GM13977 (cell line): Measurements from ENCODE around the gene ARID5B.
A peak's percentile ranks its signal among the peaks of the same experiment; 100 is the strongest.

Source experiments
- DNase-seq: peaks from one replicate; pipeline ENCODE4 v3.0.0; 2012; ENCODE audit warnings: low spot score
- CTCF ChIP-seq: IDR thresholded peaks from 2 replicates; pipeline ENCODE4 v1.5.1; 2012; ENCODE audit warnings: mild to moderate bottlenecking, control low read depth; ENCODE audit not compliant: insufficient read depth; ENCODE audit errors: extremely low read depth, missing control alignments
- in situ Hi-C: fragments of 300-500 bp; cut with MboI; formaldehyde crosslinking; loops from one replicate; pipeline ENCODE4 v1.12.0; 2022; ENCODE audit warnings: low sequenced_read_pairs, low pct_unique_long_range_greater_than_20kb, mixed read lengths, inconsistent platforms; ENCODE audit not compliant: unreplicated experiment

Gene ARID5B

GRCh38 chr10:62038609-62039190, 137.2 kb downstream of the ARID5B start:
- peak; percentile 66 for DNase-seq
- in situ Hi-C loops: no loop called here
- TF ChIP-seq CTCF: peak; percentile 87

DNA sequence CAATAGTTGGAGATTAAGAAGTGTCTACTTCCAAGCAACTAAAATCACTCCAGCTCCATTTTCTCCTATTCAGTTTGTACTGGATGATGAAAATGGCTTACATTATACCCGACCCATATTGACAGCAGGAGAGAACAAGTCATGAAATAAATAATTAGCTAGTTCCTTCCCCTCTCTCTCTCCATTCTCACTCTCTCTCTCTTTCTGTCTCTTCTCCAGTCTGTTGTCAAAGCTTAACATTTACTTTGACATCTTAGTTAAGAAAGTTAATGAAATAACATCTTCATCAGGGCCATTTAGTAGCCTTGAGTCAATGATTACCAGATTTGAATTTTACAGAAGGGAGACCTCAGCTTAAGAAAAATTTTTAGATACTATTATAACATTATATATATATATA, 138.5 kb downstream of the ARID5B start:
- DNase-seq: no peak
- TF ChIP-seq CTCF: no peak
- in situ Hi-C loops: loop anchor here (10.0 kb wide), 1 partner anchor 205 kb away; no protein-coding TSS in a partner anchor

DNA sequence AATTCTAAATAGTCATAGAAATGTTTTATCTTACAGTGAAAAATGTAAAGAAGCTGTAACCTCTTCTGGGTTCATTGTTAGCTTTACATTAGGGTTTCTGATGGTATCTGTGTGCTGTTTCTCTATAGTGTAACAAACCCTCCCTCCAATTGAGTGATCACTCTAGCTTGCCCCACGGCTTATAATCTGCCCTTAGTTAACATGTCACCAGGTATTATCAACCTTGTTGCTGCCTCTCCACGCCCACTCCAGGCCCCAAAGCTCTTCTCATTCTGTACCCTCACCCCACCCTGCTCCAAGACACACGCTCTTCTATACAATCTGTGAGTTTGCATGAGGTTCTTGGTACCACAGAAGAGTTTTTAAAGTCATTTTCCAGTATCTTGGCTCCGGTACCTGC, 139.4 kb downstream of the ARID5B start:
- in situ Hi-C loops: loop anchor here (10.0 kb wide), 1 partner anchor 204 kb away; no protein-coding TSS in a partner anchor
- DNase-seq: no peak
- TF ChIP-seq CTCF: no peak

- in situ Hi-C loops: loop anchor here (10.0 kb wide), 1 partner anchor 201 kb away; no protein-coding TSS in a partner anchor
Observed at GRCh38 chr10:62043421-62044021, 142.0 kb downstream of the ARID5B start.

DNA sequence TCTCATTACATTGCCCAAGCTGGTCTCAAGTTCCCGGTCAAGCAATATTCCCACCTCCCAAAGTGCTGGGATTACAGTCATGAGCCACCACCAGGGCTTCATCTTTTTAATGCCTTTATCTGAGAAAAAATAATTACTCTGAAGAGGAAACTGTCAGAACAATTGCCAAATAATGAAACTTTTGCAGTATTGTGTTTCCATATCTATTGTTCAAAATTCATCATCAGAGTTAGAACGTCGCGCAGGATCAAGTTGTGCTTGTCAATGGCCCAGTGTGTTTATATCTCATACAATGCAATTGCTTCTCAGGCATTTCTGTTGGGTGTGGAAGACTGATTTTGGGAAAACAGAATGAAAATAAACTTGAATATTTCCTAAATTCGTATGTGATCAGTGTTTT, 143.1 kb downstream of the ARID5B start:
- in situ Hi-C loops: loop anchor here (10.0 kb wide), 1 partner anchor 200 kb away; no protein-coding TSS in a partner anchor
- TF ChIP-seq CTCF: no peak
- no peak for DNase-seq

More at GRCh38 chr10:62043421-62044021, 142.0 kb downstream of the ARID5B start:
- no peak for TF ChIP-seq CTCF
- no peak for DNase-seq

DNA sequence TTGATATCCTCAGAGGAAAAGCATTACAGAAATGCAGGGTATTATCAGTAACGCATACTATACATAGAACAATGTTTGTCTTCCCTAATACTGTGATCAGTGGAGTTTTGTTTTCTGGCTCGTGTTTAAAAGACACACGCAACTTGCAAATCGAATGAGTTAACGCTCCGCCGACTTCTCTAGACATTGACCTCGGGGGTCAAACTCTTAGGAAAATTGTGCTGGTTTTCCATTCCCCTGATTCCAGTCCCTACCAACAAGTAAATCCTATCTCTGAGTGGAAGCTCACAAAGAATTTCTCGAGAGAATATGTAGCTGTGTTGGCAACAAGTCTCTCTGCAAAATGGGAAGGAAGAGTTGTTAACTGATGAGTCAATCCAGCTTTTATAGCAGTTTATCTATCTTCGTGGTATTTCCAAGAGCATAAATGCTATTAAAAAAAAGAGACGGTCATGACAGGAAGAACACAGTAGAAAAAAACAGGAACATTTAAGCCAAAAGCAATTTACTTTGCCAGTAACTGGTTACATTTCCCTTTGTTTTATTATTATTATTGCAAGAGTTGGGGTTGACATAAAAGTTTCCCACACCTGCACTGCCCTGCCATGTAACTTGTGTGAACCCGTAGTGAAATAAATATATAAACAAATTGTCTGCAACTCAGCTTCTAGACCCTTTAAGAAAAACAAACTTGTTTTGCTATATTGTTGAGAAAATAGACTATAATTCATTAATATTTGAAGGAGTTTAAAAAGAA, 144.4 kb downstream of the ARID5B start:
- DNase-seq: no peak
- no peak for TF ChIP-seq CTCF
- in situ Hi-C loops: loop anchor here (10.0 kb wide), 1 partner anchor 199 kb away; no protein-coding TSS in a partner anchor
